Measurements from ENCODE around the gene CFH.
"Not testable (repeated sequence)": the region's sequence is repeated elsewhere in the genome, so short reads cannot be mapped to it uniquely, and the experiment has no call there.

CFH gene

DNA sequence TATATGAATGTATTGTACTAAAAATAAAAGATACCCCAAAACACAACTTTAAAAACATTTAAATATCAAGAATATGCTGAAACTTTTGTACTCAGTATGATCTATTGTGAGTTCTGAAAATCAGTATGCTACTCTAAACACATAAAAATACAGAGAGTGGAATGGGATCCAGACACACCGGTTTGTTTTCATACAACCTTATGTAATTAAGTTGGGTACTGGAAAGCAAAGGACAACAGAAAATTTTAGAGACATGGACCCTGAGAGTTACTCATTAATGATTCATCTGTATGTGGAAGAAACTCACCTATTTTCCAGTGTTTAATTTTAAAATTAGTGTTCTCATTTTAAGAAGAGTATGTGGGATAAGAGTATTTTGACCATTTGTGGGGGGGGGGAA lies 121.9 kb downstream of the CFH start:
- DNase-seq = no peak

DNA sequence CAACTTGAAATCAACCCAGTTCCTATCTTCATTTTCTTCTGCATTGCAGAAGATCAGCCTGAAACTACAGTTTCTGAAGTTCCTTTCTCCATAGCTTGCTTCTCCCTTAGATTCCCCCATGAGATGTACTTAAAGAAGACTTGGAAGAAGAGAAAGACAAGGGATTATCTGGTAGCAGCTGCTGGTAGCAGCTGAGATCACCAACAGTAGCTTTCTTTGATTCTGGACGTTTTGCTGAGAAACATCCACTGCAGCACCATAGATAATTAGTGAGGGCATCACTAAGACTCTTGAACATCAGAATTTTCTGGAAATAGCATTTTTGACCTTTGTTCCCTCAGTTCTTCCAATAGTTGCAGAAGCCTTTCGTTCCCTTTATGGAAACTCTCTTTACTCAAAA lies 122.3 kb downstream of the CFH start:
- DNase-seq = no peak

DNA sequence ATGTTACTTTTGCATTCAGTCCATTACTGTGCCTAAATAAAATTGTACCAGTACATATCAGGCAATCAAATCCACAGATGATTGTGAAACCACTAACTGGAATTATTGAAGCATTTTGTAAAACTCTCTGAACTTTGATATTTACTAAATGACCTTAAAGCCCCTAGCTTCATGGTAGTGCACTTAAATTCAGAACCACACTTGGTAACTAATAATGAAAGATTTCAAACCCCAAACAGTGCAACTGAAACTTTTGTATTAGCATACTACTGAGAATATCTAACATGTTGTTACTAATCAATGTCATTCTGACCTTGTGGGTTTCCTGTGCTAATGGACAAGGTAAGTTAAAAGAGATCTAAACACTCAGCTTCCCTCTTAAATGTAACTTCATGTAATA lies 122.8 kb downstream of the CFH start, which contains the start of gene CFHR3:
Gene CFHR3 (plus strand): TSS at position 238 of the 400 bp plus-strand sequence. CDS start 47 bp downstream, at position 285.
- DNase-seq = no peak

DNA sequence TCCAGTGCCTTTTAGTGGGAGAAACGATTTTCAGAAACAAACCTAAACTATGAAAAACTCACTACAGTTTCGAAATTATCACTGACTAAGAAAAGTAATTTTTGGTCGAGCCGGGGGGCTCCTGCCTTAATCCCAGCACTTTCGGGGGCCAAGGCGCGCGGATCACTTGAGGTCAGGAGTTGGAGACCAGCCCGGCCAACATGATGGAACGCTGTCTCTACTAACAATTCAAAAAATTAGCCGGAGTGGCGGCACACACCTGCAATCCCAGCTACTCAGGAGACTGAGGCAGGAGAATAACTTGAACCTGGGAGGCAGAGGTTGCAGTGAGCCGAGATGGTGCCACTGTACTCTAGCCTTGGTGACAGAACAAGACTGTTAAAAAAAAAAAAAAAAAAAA lies 125.8 kb downstream of the CFH start:
- no peak for DNase-seq

DNA sequence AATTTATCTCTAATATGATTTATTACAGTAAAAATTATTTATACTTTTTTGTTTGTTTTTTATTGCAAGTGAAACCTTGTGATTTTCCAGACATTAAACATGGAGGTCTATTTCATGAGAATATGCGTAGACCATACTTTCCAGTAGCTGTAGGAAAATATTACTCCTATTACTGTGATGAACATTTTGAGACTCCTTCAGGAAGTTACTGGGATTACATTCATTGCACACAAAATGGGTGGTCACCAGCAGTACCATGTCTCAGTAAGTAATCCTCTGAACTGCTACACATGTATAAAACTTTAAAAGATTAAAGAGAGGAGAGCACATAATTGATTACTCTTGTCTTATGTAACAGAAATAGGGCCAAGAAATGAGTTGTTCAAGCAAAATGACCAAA lies 127.2 kb downstream of the CFH start:
- no peak for DNase-seq

DNA sequence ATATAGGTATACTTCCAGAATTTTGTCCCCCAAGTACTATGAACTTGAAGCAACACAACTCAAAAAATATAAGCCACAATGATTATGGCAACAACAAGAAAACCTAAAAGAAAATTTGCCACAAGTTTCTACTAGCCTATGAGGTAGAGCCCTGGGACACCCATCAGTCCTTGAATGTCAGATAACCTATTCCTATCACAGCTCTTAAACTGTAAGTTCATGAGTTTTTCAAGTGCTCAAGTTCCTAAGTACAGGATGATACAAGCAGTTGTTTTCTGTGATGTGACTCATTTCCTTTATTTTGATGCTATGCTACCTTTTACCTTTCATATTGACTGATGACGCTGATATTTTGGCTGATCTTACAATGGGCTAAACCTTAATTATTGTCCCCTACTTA lies 139.4 kb downstream of the CFH start:
- not testable (repeated sequence) for DNase-seq

DNA sequence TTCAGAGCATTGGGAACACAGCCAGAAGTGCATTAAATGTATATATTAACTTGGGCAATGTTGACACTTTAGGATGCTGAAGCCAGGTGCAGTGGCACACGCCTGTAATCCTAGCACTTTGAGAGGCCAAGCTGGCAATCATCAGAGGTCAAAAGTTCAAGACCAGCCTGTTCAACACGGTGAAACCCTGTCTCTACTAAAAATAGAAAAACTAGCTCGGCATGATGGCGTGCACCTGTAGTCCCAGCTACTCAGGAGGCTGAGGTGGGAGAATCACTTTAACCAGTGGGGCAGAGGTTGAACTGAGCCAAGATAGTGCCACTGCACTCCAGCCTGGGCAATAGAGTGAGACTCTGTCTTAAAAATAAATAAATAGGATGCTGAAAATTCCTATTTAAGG lies 142.3 kb downstream of the CFH start:
- not testable (repeated sequence) for DNase-seq

Data from MV-4-11 (cell line).